CD4-positive, alpha-beta T cell treated with Interleukin-10 for 1 hour (primary cell): Measurements from ENCODE around the gene CELSR1.
"Not testable (repeated sequence)": the region's sequence is repeated elsewhere in the genome, so short reads cannot be mapped to it uniquely, and the experiment has no call there.

Source experiments
- DNase-seq: peaks from one replicate; pipeline ENCODE4 v3.0.0-alpha.2; 2020

Gene CELSR1

GRCh38 chr22:46532416-46532815, 5.0 kb downstream of the CELSR1 start:
- no peak for DNase-seq

DNA sequence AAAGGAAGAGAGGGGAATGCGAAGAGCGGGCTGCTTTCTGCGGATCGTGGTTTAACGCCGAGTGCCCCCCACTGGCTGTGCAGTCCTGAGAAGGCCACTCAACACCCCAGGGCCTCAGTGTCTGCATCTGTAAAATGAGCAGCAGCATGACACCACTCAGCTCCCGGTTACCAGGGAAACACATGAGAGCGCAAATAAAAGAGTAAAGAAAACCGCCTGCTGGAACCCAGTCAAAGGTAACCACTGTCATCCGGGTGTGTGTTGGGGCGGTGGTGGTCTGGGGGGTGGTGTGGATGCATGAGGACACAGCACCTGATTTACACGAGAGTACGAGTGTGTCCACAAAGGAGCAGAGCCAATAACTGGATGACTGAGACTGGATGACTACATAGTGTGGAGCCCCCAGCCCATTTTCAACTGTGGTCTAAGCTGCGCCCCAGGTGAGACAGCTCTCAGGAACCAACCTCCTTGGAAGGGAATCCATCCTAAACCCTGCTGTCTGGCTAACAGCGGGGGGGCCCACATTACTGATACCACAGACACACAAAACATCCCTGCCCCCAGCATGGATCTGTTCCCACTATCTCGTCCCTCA, 5.7 kb downstream of the CELSR1 start:
- no peak for DNase-seq

GRCh38 chr22:46528121-46528610, 9.3 kb downstream of the CELSR1 start:
- DNase-seq, result no peak

DNA sequence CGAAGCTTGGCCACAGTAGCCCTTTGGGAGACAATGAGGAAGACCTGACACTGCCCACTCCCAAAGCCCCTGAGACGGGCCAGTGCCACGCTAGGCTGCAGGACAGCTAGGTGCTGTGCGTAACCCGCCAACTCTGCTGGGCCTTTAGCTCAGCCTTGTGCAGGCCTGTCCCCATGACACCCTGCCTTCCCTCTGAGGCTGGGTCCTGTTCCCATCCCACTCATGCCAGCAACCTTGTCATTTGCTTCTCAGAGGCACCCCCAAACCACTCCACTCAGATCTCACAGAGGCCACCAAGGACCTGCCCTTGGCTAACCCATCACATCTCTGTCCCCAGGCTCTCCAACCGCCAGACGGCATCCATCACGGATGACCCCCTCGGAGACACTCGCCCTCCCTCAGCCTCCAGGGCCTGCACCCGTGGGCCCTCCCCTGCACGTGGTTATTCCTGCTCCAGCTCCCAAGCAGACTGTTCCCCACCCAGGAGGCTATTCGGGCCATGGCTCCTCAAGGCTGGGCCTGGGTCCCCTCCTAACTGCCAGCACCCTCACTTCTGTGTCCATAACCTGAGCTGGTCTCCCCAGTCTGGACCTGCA, 11.1 kb downstream of the CELSR1 start:
- no peak for DNase-seq

DNA sequence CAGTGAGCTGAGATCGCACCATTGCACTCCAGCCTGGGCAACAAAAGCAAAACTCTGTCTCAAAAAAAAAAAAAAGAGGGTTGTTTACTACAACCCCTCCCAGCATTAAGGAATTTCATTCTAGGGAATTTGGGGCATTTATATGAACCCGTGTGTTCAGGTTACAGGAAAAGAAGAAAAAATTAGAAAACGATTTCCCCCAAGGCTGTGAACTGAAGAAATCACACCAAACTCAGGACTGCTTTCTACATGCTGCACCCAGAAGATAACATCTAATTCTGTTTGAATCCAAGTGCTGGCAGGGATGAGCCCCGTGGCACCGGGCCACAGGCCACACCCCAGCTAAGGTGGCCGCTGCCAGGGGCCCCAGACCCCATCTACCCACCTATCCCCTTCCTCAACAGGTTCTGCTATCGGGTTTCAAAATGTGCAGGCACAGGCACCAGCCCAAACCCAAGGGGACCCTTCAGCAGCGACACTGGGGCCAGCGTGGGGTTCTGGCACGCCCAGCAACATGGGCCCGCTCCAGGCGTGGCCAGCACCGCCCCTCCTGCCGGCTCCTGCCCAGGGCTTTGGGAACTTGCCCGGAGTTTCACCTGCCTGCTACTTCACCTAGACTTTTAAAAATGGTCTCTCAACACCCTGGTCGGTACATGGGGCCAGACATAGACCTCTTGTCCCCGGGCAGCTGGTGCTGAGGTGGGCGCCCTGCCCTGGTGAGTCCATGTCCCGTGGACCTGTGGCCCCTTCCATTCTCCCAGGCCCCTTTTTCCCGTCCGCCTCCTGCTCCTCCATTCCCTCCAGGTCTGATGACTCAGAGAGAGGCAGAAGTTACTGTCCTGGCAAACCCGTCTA, 11.8 kb downstream of the CELSR1 start:
- DNase-seq, result no peak

DNA sequence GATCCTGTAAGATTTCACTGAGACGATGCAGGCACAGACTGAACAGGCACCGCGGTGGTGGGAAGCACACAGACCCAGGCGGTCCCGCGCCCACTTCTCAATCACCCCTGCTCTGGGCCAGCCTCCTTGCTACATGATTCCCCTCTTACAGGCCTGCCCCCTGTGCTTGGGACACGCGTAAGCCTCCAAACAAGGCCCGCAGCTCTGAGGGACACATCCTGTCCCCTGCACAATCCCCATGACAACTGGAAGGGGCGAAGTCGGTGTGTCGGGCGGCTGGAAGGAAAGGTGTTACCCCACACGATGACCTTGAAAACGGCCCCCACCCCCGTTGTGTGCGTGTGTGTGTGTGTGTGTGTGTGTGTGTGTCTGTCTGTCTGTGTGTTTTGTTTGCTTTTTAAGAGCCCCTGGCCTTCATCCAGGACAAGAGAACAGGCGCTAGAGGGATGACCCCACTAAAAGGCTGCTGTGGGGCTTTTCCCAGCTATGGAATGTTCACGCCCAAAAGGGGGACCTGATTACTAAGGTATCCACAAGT, 13.1 kb downstream of the CELSR1 start:
- no peak for DNase-seq

DNA sequence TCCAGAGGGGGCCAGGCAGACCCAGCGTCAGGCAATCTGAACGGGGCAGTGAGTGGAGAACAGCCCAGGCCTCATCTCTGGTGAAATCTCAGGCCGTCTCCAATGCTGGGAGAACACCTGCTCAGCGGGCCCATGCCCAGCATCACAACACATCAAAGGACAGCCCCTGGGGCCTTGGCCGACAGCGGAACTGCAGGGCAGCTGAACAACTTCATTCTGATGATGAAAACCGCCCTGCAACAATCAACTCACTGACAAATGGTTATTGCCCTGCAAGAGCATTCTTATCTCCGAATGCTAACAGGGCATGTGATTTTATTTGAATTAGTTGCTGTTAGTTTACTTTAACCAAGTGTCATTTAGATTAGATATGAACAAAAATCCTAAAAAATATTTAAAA, 14.6 kb downstream of the CELSR1 start:
- DNase-seq, result no peak

DNA sequence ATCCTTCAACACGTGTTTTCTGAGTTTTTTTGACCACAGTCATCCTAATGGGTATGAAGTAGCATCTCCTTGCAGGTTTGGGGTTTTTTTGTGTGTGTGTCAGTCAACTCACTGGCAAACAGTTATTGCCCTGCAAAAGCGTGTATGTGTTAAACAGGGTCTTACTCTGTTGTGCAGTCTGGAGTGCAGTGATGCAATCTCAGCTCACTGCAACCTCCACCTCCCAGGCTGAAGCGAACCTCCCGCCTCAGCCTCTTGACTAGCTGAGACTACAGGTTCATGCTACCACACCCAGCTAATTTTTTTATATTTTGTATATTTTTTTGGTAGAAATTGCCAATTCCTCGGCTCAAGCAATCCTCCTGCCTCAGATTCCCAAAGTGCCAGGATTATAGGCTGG, 15.4 kb downstream of the CELSR1 start:
- no peak for DNase-seq

GRCh38 chr22:46520880-46521279, 16.5 kb downstream of the CELSR1 start:
- DNase-seq, result no peak

- no peak for DNase-seq
These were observed 18.0 kb downstream of the CELSR1 start for GRCh38 chr22:46519377-46519776.

GRCh38 chr22:46518542-46519325, 18.7 kb downstream of the CELSR1 start:
- no peak for DNase-seq

GRCh38 chr22:46518038-46518437, 19.4 kb downstream of the CELSR1 start:
- DNase-seq, result no peak

GRCh38 chr22:46517255-46517761, 20.1 kb downstream of the CELSR1 start:
- DNase-seq, result no peak

GRCh38 chr22:46516638-46517037, 20.8 kb downstream of the CELSR1 start:
- no peak for DNase-seq

- DNase-seq, result not testable (repeated sequence)
These were observed 21.3 kb downstream of the CELSR1 start for GRCh38 chr22:46516112-46516487.

- no peak for DNase-seq
These were observed 22.0 kb downstream of the CELSR1 start for GRCh38 chr22:46515208-46516111.

GRCh38 chr22:46514592-46515207, 22.7 kb downstream of the CELSR1 start:
- no peak for DNase-seq

DNA sequence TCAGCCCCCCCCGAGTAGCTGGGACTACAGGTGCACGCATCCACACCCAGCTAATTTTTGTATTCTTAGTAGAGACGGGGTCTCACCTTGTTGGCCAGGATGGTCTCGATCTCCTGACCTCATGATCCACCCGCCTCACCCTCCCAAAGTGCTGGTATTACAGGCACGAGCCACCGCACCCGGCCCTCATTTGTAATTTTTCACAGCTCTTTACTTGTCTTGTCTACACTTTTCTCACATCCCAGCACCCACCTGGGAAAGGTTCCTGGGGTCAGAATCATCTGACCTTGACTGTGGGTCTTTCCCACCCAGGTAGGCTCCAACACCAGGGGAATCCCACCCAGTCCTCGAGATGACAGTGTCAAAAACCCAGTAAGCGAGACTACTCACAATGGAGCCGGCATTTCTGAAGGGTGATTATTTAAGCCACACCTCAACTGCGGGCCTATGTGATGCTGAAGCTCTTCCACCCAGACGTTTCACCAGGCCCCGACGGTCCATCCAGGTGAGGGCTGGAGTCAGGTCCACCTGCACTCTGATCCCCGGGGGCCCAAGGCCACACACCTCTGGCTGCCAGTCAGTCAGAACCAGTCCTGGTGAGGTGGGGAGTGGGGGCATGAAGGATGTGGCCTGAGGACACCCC, 23.4 kb downstream of the CELSR1 start:
- DNase-seq, result no peak

- no peak for DNase-seq
These were observed 24.7 kb downstream of the CELSR1 start for GRCh38 chr22:46512683-46513082.

DNA sequence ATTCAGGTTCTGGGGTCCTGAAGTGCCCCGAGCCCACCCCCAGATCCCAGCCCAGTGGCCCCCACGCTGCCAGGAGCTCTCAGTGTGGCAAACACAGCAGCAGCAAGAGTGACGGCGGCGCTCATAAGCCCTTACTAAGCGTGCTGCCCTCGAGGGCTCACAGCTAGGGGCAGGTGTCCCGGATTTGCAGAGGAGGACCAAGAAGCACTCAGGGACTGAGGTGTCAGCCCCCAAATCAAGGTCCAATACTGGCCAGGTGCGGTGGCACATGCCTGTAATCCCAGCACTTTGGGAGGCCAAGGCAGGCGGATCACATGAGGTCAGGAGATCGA, 25.4 kb downstream of the CELSR1 start:
- no peak for DNase-seq
